GM12878 (cell line): ENCODE measurements around the gene TPM4. TPM values are rescaled to one million over a fixed set of nuclear protein-coding genes. Genes with fewer than 3 reads are reported as not detected.

Experiments used
- BCL3 ChIP-seq: IDR thresholded peaks from 2 replicates; pipeline ENCODE4 v1.6.1; 2011; ENCODE audit warnings: borderline replicate concordance, low read depth, mild to moderate bottlenecking, moderate library complexity, low read length; ENCODE audit not compliant: insufficient read depth, poor library complexity, severe bottlenecking
- BCLAF1 ChIP-seq: fragments of 450-650 bp; IDR thresholded peaks from 2 replicates; pipeline ENCODE4 v1.6.1; 2017; ENCODE audit warnings: antibody characterized with exemption, mild to moderate bottlenecking, moderate library complexity
- EP300 ChIP-seq, 2 experiments: fragments of 150-350 bp in 1 of 2; IDR thresholded peaks; 2 replicates each; pipeline ENCODE4 v1.6.1; 2011 to 2012; ENCODE audit warnings: low read depth in 2 of 2, low read length in 2 of 2, borderline replicate concordance in 1 of 2, improper control_type of control experiment in 1 of 2, inconsistent platforms in 1 of 2; ENCODE audit not compliant: control insufficient read depth in 1 of 2
- EZH2 ChIP-seq: IDR thresholded peaks from 2 replicates; pipeline ENCODE4 v1.6.1; 2012; ENCODE audit warnings: low read depth, mild to moderate bottlenecking, control low read depth, inconsistent platforms, low read length, borderline replicate concordance; ENCODE audit not compliant: control insufficient read depth
- FOXM1 ChIP-seq: IDR thresholded peaks from 2 replicates; pipeline ENCODE4 v1.6.1; 2012; ENCODE audit warnings: low read depth, mild to moderate bottlenecking, inconsistent platforms, low read length, moderate library complexity
- IKZF1 ChIP-seq: fragments of 450-650 bp; conservative IDR thresholded peaks from 2 replicates; pipeline ENCODE4 v1.6.1; 2017; ENCODE audit warnings: antibody characterized with exemption, mild to moderate bottlenecking
- IRF5 ChIP-seq: fragments of 450-650 bp; IDR thresholded peaks from 2 replicates; pipeline ENCODE4 v1.6.1; 2017; ENCODE audit warnings: borderline replicate concordance
- MEF2B ChIP-seq: fragments of 450-650 bp; IDR thresholded peaks from 2 replicates; pipeline ENCODE4 v1.6.1; 2018; ENCODE audit warnings: mild to moderate bottlenecking, moderate library complexity; ENCODE audit not compliant: partially characterized antibody, poor library complexity, severe bottlenecking
- MTA2 ChIP-seq: fragments of 450-650 bp; IDR thresholded peaks from 2 replicates; pipeline ENCODE4 v1.6.1; 2016; ENCODE audit warnings: low read depth, mild to moderate bottlenecking, moderate library complexity
- MXI1 ChIP-seq: fragments of 150-350 bp; IDR thresholded peaks from 2 replicates; pipeline ENCODE4 v1.6.1; 2011; ENCODE audit warnings: low read depth, mild to moderate bottlenecking, inconsistent platforms, low read length, improper control_type of control experiment
- NRF1 ChIP-seq: conservative IDR thresholded peaks from 2 replicates; pipeline ENCODE4 v1.6.1; 2011; ENCODE audit warnings: mild to moderate bottlenecking, low read depth, low read length, improper control_type of control experiment
- POLR2A ChIP-seq: IDR thresholded peaks from 2 replicates; pipeline ENCODE4 v1.6.1; 2011; ENCODE audit warnings: low read depth, mild to moderate bottlenecking, low read length
- SIX5 ChIP-seq: IDR thresholded peaks from 2 replicates; pipeline ENCODE4 v1.6.1; 2011; ENCODE audit warnings: mild to moderate bottlenecking, low read depth, low read length, moderate library complexity; ENCODE audit not compliant: severe bottlenecking
- SPI1 ChIP-seq: IDR thresholded peaks from 2 replicates; pipeline ENCODE4 v1.6.1; 2011; ENCODE audit warnings: low read depth, mild to moderate bottlenecking, low read length, moderate library complexity, borderline replicate concordance; ENCODE audit not compliant: insufficient read depth
- ZBTB4 ChIP-seq: fragments of 450-650 bp; formaldehyde crosslinking; IDR thresholded peaks from 2 replicates; pipeline ENCODE4 v1.4.0; 2022; ENCODE audit warnings: mild to moderate bottlenecking, moderate library complexity
- polyA plus RNA-seq, 11 experiments: library from polyadenylated mRNA; depleted of rRNA in 4 of 11; unstranded in 6 of 11; stranded (reverse) in 5 of 11; fragments of >200 nt; fragmentation: Nextera tagmentation in 4 of 11; fragmentation: Illumina TruSeq in 1 of 11; extraction: Ambion mirVana in 4 of 11; extraction: Trizol in 1 of 11; gene quantifications; 1 replicate in 1 of 11; 2 replicates in 10 of 11; pipeline versions ENCODE4 v1.2.1 to v1.2.3, GENCODE V29; 2011 to 2016; ENCODE audit warnings: inconsistent platforms in 2 of 11, missing spikeins in 2 of 11, low read depth in 1 of 11
- total RNA-seq, 4 experiments: library from RNA; depleted of rRNA in 3 of 4; stranded (reverse); fragments of >200 nt in 3 of 4; fragmentation: Illumina TruSeq in 1 of 4; extraction: Trizol in 1 of 4; gene quantifications; 2 replicates each; pipeline versions ENCODE4 v1.2.1 to v1.2.3, GENCODE V29; 2013 to 2021

TPM4 gene
- total and polyA plus RNA-seq, 10 of the 15 experiments (the other 5 are each of a cell fraction or from before 2014, with no cell fraction given): 183 to 620 (median 407) TPM

- TF ChIP-seq BCLAF1: no peak
- TF ChIP-seq IKZF1: no peak
- TF ChIP-seq MEF2B: no peak
- no peak for TF ChIP-seq SIX5
- TF ChIP-seq ZBTB4 (CRISPR knock-in tag): no peak
- TF ChIP-seq POLR2A: peak; percentile 80
- TF ChIP-seq MTA2: no peak
- TF ChIP-seq NRF1: no peak
- TF ChIP-seq SPI1: no peak
- 0 out of 2 replicates have a peak, but pooled peaks have one; percentile 36 for TF ChIP-seq MXI1
- no peak for TF ChIP-seq IRF5
- no peak for TF ChIP-seq FOXM1
- TF ChIP-seq EZH2: no peak
- no peak for TF ChIP-seq EP300 (IDR thresholded peaks at IDR 0.05; ENCODE audit: borderline replicate concordance in 1 of 2, control insufficient read depth in 1 of 2, low read depth in 2 of 2, low read length in 2 of 2)
- TF ChIP-seq BCL3: no peak
These were observed 35.8 kb downstream of the TPM4 start (continued) for GRCh38 chr19:16111909-16112752.
